SK-N-SH (cell line): Measurements from ENCODE around the gene MICAL2. TPM values are rescaled to one million over a fixed set of nuclear protein-coding genes. Genes with fewer than 3 reads are reported as not detected.

ENCODE experiments used
- CTCF ChIA-PET: fragments of 300-600, 350-600 bp; formaldehyde crosslinking; extraction: SDS; loops from one replicate; lab custom pipeline; 2021; lab: Yijun Ruan, JAX
- POLR2A ChIA-PET: fragments of 350-600 bp; sonication (Branson Sonifier 250); formaldehyde crosslinking; extraction: SDS; loops from one replicate; lab custom pipeline; 2020; ENCODE audit warnings: antibody characterized with exemption, inconsistent platforms; lab: Yijun Ruan, JAX
- DNase-seq: peaks from one replicate; pipeline ENCODE4 v3.0.0; 2012
- H2AFZ ChIP-seq: fragments of 200-600 bp; sonication (generic); 2 replicates; pipeline ENCODE4 v1.8.1; 2016; ENCODE audit warnings: antibody characterized with exemption, mild to moderate bottlenecking, low read depth
- H3F3A ChIP-seq: fragments of 200-600 bp; sonication (generic); replicated peaks from 2 replicates; pipeline ENCODE3; 2016; ENCODE audit warnings: antibody characterized with exemption, mild to moderate bottlenecking; ENCODE audit not compliant: insufficient read depth
- H3K27ac ChIP-seq, 2 experiments: fragments of 200-500 bp in 1 of 2; fragments of 200-600 bp in 1 of 2; sonication (Bioruptor generic) in 1 of 2; sonication (generic), shearing (Covaris generic) in 1 of 2; 2 replicates each; pipeline versions ENCODE4 v1.5.1 to v1.6.1; 2014 to 2016; ENCODE audit warnings: low read depth in 2 of 2, inconsistent platforms in 1 of 2, low read length in 1 of 2, mild to moderate bottlenecking in 1 of 2, mixed read lengths in 1 of 2
- H3K27me3 ChIP-seq: fragments of 200-600 bp; sonication (generic), shearing (Covaris generic); 2 replicates; pipeline ENCODE4 v1.6.1; 2016; ENCODE audit warnings: mixed run types; ENCODE audit not compliant: insufficient read depth
- H3K36me3 ChIP-seq, 2 experiments: fragments of 200-500 bp in 1 of 2; fragments of 200-600 bp in 1 of 2; sonication (Bioruptor generic) in 1 of 2; sonication (generic) in 1 of 2; replicated peaks in 1 of 2; 2 replicates each; pipeline versions ENCODE3 to v1.5.1; 2014 to 2016; ENCODE audit warnings: low read length in 1 of 2, mild to moderate bottlenecking in 1 of 2; ENCODE audit not compliant: insufficient read depth in 2 of 2, control insufficient read depth in 1 of 2
- H3K4me1 ChIP-seq, 2 experiments: fragments of 200-500 bp in 1 of 2; fragments of 200-600 bp in 1 of 2; sonication (Bioruptor generic) in 1 of 2; sonication (generic), shearing (Covaris generic) in 1 of 2; 2 replicates each; pipeline versions ENCODE4 v1.5.1 to v1.6.1; 2014 to 2016; ENCODE audit warnings: low read depth in 1 of 2, low read length in 1 of 2, mixed run types in 1 of 2; ENCODE audit not compliant: insufficient read depth in 2 of 2, control insufficient read depth in 1 of 2
- H3K4me2 ChIP-seq: fragments of 200-600 bp; sonication (generic), shearing (Covaris generic); 2 replicates; pipeline ENCODE4 v1.6.1; 2017; ENCODE audit warnings: mixed run types
- H3K4me3 ChIP-seq, 2 experiments: fragments of 200-500 bp in 1 of 2; fragments of 200-600 bp in 1 of 2; sonication (Bioruptor generic) in 1 of 2; sonication (generic), shearing (Covaris generic) in 1 of 2; 2 replicates each; pipeline versions ENCODE4 v1.5.1 to v1.8.1; 2014 to 2016; ENCODE audit warnings: low read depth in 2 of 2, inconsistent platforms in 1 of 2, low read length in 1 of 2, mild to moderate bottlenecking in 1 of 2, mixed read lengths in 1 of 2, moderate library complexity in 1 of 2
- H3K79me2 ChIP-seq: fragments of 200-600 bp; sonication (generic); 2 replicates; pipeline ENCODE4 v1.8.1; 2017; ENCODE audit warnings: mild to moderate bottlenecking; ENCODE audit not compliant: insufficient read depth
- H3K9ac ChIP-seq: fragments of 200-600 bp; sonication (generic); 2 replicates; pipeline ENCODE4 v1.6.1; 2017; ENCODE audit warnings: mixed run types
- H3K9me2 ChIP-seq: fragments of 200-600 bp; sonication (generic); 2 replicates; pipeline ENCODE4 v1.6.1; 2017; ENCODE audit warnings: mixed run types
- H3K9me3 ChIP-seq: fragments of 200-600 bp; sonication (generic); 2 replicates; pipeline ENCODE4 v1.6.1; 2017; ENCODE audit warnings: mixed run types, mild to moderate bottlenecking, moderate library complexity
- H4K20me1 ChIP-seq: fragments of 200-600 bp; sonication (generic); 2 replicates; pipeline ENCODE4 v1.6.1; 2017; ENCODE audit warnings: mild to moderate bottlenecking, mixed run types; ENCODE audit not compliant: insufficient read depth
- CHD2 ChIP-seq: fragments of 150-350 bp; IDR thresholded peaks from 2 replicates; pipeline ENCODE4 v1.6.1; 2018; ENCODE audit warnings: low read length; ENCODE audit not compliant: partially characterized antibody
- EP300 ChIP-seq, 2 experiments: IDR thresholded peaks; 2 replicates each; pipeline versions ENCODE4 v1.4.0 to v1.6.1; 2012; ENCODE audit warnings: borderline replicate concordance in 1 of 2, low read depth in 1 of 2, low read length in 1 of 2
- FOSL2 ChIP-seq: IDR thresholded peaks from 2 replicates; pipeline ENCODE4 v1.4.0; 2012; ENCODE audit warnings: low read depth, mild to moderate bottlenecking, moderate library complexity, borderline replicate concordance
- FOXJ3 ChIP-seq: sonication (generic); formaldehyde crosslinking; IDR thresholded peaks from 2 replicates; pipeline ENCODE4 v1.5.1; 2020; ENCODE audit warnings: mild to moderate bottlenecking, missing genetic modification reagents
- FOXM1 ChIP-seq: IDR thresholded peaks from 2 replicates; pipeline ENCODE4 v1.4.0; 2012; ENCODE audit warnings: low read depth, mild to moderate bottlenecking
- JUND ChIP-seq: IDR thresholded peaks from 2 replicates; pipeline ENCODE4 v1.4.0; 2012
- MEF2A ChIP-seq: IDR thresholded peaks from 2 replicates; pipeline ENCODE4 v1.4.0; 2012; ENCODE audit warnings: low read depth, borderline replicate concordance
- MXI1 ChIP-seq: IDR thresholded peaks from 2 replicates; pipeline ENCODE4 v1.6.1; 2012; ENCODE audit warnings: mild to moderate bottlenecking, low read depth, low read length, improper control_type of control experiment
- NFIC ChIP-seq: IDR thresholded peaks from 2 replicates; pipeline ENCODE4 v1.4.0; 2012; ENCODE audit warnings: borderline replicate concordance
- NRF1 ChIP-seq: IDR thresholded peaks from 2 replicates; pipeline ENCODE4 v1.6.1; 2012; ENCODE audit warnings: low read depth, mild to moderate bottlenecking, low read length
- POLR2AphosphoS5 ChIP-seq: IDR thresholded peaks from 2 replicates; pipeline ENCODE4 v1.6.1; 2012; ENCODE audit warnings: low read depth, low read length
- RAD21 ChIP-seq: IDR thresholded peaks from 2 replicates; pipeline ENCODE4 v1.6.1; 2012; ENCODE audit warnings: mild to moderate bottlenecking, low read length
- RCOR1 ChIP-seq: fragments of 150-350 bp; IDR thresholded peaks from 2 replicates; pipeline ENCODE4 v1.6.1; 2017; ENCODE audit warnings: antibody characterized with exemption, low read length
- RFX5 ChIP-seq: IDR thresholded peaks from 2 replicates; pipeline ENCODE4 v1.6.1; 2012; ENCODE audit warnings: mild to moderate bottlenecking, improper control_type of control experiment, low read length
- RXRA ChIP-seq: IDR thresholded peaks from 2 replicates; pipeline ENCODE4 v1.4.0; 2012; ENCODE audit warnings: low read depth, mild to moderate bottlenecking, borderline replicate concordance
- SMC3 ChIP-seq: IDR thresholded peaks from 2 replicates; pipeline ENCODE4 v1.6.1; 2012; ENCODE audit warnings: low read depth, low read length, improper control_type of control experiment
- TAF1 ChIP-seq: IDR thresholded peaks from 2 replicates; pipeline ENCODE4 v1.6.1; 2012; ENCODE audit warnings: low read depth, mild to moderate bottlenecking, low read length, moderate library complexity, borderline replicate concordance
- TCF12 ChIP-seq: IDR thresholded peaks from 2 replicates; pipeline ENCODE4 v1.4.0; 2012
- WGBS: methylation state at CpG from one replicate; pipeline ENCODE4 v1.1.6; 2017; ENCODE audit warnings: low lambda C conversion rate; 5-methylcytosine and 5-hydroxymethylcytosine counted together
- polyA plus RNA-seq, 3 experiments: library from polyadenylated mRNA; depleted of rRNA; stranded (reverse); fragments of >200 nt; gene quantifications; 2 replicates each; pipeline ENCODE4 v1.2.3, GENCODE V29; 2012
- TF ChIP-seq, protein P1 (sequence below): IDR thresholded peaks from 2 replicates; pipeline ENCODE4 v1.4.0; 2012; ENCODE audit warnings: low read depth
- TF ChIP-seq, protein P2 (sequence below): fragments of 150-350 bp; IDR thresholded peaks from 2 replicates; pipeline ENCODE4 v1.6.1; 2016; ENCODE audit warnings: mild to moderate bottlenecking, low read depth, low read length
- TF ChIP-seq, protein P3 (sequence below): IDR thresholded peaks from 2 replicates; pipeline ENCODE4 v1.4.0; 2012; ENCODE audit warnings: low read depth, borderline replicate concordance
- TF ChIP-seq, protein P4 (sequence below): IDR thresholded peaks from 2 replicates; pipeline ENCODE4 v1.4.0; 2012; ENCODE audit warnings: low read depth, borderline replicate concordance
- TF ChIP-seq, protein P5 (sequence below): IDR thresholded peaks from 2 replicates; pipeline ENCODE4; 2012

Gene MICAL2
- polyA plus RNA-seq, 1 of the 3 experiments (the other 2 are of a cell fraction) = 54.6 TPM

DNA sequence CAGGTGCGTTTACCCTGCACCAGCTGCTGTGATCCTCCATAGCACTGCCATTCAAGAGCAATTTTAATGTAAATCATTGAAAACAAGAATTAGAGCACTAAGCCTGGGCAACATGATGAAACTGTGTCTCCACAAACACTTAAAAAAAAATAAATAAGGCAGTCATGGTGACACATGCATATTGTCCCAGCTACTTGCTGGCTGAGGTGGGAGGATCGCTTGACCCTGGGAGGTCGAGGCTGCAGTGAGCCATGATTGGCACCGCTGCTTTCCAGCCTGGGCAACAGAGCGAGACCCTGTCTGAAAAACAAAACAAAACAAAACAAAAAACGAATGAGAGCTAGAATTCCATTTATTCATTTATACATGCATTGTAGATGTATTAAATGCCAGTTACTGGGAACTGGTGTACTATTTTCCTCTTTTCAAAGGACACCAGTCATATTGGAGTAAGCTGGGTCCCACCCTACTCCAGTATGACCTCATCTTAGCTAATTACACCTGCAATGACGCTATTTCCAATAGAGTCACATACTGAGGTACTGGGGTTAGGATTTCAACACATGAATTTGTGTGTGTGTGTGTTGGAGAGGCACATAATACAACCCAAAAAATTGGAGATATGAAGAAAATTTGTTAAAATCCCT is 101.9 kb downstream of the MICAL2 start:
- TF ChIP-seq TCF12 (no peak), MEF2A (no peak), RXRA (no peak), JUND (no peak), TAF1 (no peak)
- TF ChIP-seq, protein P1, sequence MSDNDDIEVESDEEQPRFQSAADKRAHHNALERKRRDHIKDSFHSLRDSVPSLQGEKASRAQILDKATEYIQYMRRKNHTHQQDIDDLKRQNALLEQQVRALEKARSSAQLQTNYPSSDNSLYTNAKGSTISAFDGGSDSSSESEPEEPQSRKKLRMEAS = no peak
- Histone ChIP-seq H3K9me3 (no peaks in the 10 kb centered on the region), H3K36me3 (peaks cover 60 to 73% of the 10 kb centered on the region in 2 experiments), H4K20me1 (no peaks in the 10 kb centered on the region), H3K4me1 (peaks cover 10 to 15% of the 10 kb centered on the region in 2 experiments; a peak in 3 of 4 replicates), H3F3A (no peaks in the 10 kb centered on the region), H3K9ac (no peak overlapping the region), H3K9me2 (no peaks in the 10 kb centered on the region), H3K4me3 (no peak overlapping the region), H3K27ac (peak overlapping the region in 1 of 2 experiments; percentile 59; a peak in 1 of 4 replicates), H3K27me3 (no peaks in the 10 kb centered on the region), H2AFZ (no peak overlapping the region), H3K79me2 (peaks cover 69% of the 10 kb centered on the region), H3K4me2 (no peak overlapping the region)
- WGBS = 92% methylated on average over 7 of the region's 7 CpGs
- ChIA-PET POLR2A (no interaction called here), CTCF (no interaction called here)
- no peak for DNase-seq

DNA sequence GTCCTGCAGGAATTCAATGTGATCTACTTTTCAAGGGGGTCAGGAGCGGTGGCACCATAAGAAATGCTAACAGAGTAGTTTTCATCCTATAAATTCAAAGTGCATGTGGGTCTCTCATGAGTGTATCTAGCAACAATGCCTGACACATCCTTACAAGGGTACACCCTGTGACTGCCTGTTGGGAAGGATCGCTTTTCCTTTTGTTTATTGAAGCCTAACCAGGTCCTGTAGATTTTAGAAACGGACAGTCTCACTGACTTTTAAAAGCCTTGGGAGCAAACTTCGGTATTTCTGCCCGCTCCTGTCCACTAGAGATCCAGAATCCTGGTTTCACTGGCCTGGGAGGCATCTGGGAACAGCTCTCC is 102.4 kb downstream of the MICAL2 start:
- Histone ChIP-seq H3K9me3 (no peaks in the 10 kb centered on the region), H3K36me3 (peaks cover 60 to 70% of the 10 kb centered on the region in 2 experiments), H3F3A (no peaks in the 10 kb centered on the region), H3K27me3 (no peaks in the 10 kb centered on the region), H3K4me2 (no peak overlapping the region), H2AFZ (no peak overlapping the region), H4K20me1 (no peaks in the 10 kb centered on the region), H3K4me3 (no peak overlapping the region), H3K4me1 (peaks cover 9 to 20% of the 10 kb centered on the region in 2 experiments; a peak in 3 of 4 replicates)
- WGBS = 98% methylated on average over 5 of the region's 5 CpGs
- DNase-seq = no peak
- ChIA-PET CTCF (interaction anchor here (0.6 kb wide), 1 partner anchor 704 kb away, joined by 3 read pairs; no protein-coding TSS in a partner anchor), POLR2A (no interaction called here)
- TF ChIP-seq RFX5 (no peak), JUND (no peak), FOXM1 (no peak), RAD21 (no peak), SMC3 (no peak), FOXJ3 (CRISPR knock-in tag) (no peak), POLR2AphosphoS5 (no peak), RCOR1 (no peak), MXI1 (no peak), CHD2 (no peak), NRF1 (no peak), TAF1 (no peak), NFIC (no peak), RXRA (no peak), EP300 (IDR thresholded peaks at IDR 0.05; ENCODE audit: borderline replicate concordance in 1 of 2, low read depth in 1 of 2, low read length in 1 of 2) (no peak), FOSL2 (no peak)
- TF ChIP-seq, protein P2, sequence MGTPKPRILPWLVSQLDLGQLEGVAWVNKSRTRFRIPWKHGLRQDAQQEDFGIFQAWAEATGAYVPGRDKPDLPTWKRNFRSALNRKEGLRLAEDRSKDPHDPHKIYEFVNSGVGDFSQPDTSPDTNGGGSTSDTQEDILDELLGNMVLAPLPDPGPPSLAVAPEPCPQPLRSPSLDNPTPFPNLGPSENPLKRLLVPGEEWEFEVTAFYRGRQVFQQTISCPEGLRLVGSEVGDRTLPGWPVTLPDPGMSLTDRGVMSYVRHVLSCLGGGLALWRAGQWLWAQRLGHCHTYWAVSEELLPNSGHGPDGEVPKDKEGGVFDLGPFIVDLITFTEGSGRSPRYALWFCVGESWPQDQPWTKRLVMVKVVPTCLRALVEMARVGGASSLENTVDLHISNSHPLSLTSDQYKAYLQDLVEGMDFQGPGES = no peak
- TF ChIP-seq, protein P3, sequence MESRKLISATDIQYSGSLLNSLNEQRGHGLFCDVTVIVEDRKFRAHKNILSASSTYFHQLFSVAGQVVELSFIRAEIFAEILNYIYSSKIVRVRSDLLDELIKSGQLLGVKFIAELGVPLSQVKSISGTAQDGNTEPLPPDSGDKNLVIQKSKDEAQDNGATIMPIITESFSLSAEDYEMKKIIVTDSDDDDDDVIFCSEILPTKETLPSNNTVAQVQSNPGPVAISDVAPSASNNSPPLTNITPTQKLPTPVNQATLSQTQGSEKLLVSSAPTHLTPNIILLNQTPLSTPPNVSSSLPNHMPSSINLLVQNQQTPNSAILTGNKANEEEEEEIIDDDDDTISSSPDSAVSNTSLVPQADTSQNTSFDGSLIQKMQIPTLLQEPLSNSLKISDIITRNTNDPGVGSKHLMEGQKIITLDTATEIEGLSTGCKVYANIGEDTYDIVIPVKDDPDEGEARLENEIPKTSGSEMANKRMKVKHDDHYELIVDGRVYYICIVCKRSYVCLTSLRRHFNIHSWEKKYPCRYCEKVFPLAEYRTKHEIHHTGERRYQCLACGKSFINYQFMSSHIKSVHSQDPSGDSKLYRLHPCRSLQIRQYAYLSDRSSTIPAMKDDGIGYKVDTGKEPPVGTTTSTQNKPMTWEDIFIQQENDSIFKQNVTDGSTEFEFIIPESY = no peak
- TF ChIP-seq, protein P4, sequence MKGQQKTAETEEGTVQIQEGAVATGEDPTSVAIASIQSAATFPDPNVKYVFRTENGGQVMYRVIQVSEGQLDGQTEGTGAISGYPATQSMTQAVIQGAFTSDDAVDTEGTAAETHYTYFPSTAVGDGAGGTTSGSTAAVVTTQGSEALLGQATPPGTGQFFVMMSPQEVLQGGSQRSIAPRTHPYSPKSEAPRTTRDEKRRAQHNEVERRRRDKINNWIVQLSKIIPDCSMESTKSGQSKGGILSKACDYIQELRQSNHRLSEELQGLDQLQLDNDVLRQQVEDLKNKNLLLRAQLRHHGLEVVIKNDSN = no peak
- TF ChIP-seq, protein P5, sequence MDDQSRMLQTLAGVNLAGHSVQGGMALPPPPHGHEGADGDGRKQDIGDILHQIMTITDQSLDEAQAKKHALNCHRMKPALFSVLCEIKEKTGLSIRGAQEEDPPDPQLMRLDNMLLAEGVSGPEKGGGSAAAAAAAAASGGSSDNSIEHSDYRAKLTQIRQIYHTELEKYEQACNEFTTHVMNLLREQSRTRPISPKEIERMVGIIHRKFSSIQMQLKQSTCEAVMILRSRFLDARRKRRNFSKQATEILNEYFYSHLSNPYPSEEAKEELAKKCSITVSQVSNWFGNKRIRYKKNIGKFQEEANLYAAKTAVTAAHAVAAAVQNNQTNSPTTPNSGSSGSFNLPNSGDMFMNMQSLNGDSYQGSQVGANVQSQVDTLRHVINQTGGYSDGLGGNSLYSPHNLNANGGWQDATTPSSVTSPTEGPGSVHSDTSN = no peak
- TF ChIP-seq, all 33 proteins: peak for 0
- peak overlapping the region in 1 of 2 experiments; percentile 59; a peak in 2 of 4 replicates for H3K27ac ChIP-seq
- no peaks in the 10 kb centered on the region for H3K9me2 ChIP-seq
- H3K9ac ChIP-seq = no peak overlapping the region
- peaks cover 65% of the 10 kb centered on the region for H3K79me2 ChIP-seq
